ENCODE data around the gene RRP9.

GRCh38 chr3:51985063-51985462, 43.4 kb upstream of the RRP9 start:
- TF ChIP-seq ZNF565 (CRISPR knock-in tag; conservative IDR thresholded peaks at IDR 0.05; ENCODE audit: low read depth): no peak
- TF ChIP-seq ARNTL (CRISPR knock-in tag; IDR thresholded peaks at IDR 0.05; ENCODE audit: borderline replicate concordance, low read depth): no peak
- TF ChIP-seq ZFP3 (CRISPR knock-in tag; IDR thresholded peaks at IDR 0.05): no peak
- TF ChIP-seq PATZ1 (CRISPR knock-in tag; IDR thresholded peaks at IDR 0.05; ENCODE audit: borderline replicate concordance): no peak
- no peak for TF ChIP-seq ZNF70 (CRISPR knock-in tag; IDR thresholded peaks at IDR 0.05)
- TF ChIP-seq ISL1 (CRISPR knock-in tag; IDR thresholded peaks at IDR 0.05): no peak
- TF ChIP-seq PPARA (CRISPR knock-in tag; IDR thresholded peaks at IDR 0.05; ENCODE audit: borderline replicate concordance): no peak
- TF ChIP-seq ZNF8 (CRISPR knock-in tag; IDR thresholded peaks at IDR 0.05): no peak
- TF ChIP-seq, protein P1, sequence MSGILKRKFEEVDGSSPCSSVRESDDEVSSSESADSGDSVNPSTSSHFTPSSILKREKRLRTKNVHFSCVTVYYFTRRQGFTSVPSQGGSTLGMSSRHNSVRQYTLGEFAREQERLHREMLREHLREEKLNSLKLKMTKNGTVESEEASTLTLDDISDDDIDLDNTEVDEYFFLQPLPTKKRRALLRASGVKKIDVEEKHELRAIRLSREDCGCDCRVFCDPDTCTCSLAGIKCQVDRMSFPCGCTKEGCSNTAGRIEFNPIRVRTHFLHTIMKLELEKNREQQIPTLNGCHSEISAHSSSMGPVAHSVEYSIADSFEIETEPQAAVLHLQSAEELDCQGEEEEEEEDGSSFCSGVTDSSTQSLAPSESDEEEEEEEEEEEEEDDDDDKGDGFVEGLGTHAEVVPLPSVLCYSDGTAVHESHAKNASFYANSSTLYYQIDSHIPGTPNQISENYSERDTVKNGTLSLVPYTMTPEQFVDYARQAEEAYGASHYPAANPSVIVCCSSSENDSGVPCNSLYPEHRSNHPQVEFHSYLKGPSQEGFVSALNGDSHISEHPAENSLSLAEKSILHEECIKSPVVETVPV (CRISPR knock-in tag; IDR thresholded peaks at IDR 0.05): no peak
- TF ChIP-seq ZFP30 (CRISPR knock-in tag; IDR thresholded peaks at IDR 0.05): no peak
- TF ChIP-seq, protein P2, sequence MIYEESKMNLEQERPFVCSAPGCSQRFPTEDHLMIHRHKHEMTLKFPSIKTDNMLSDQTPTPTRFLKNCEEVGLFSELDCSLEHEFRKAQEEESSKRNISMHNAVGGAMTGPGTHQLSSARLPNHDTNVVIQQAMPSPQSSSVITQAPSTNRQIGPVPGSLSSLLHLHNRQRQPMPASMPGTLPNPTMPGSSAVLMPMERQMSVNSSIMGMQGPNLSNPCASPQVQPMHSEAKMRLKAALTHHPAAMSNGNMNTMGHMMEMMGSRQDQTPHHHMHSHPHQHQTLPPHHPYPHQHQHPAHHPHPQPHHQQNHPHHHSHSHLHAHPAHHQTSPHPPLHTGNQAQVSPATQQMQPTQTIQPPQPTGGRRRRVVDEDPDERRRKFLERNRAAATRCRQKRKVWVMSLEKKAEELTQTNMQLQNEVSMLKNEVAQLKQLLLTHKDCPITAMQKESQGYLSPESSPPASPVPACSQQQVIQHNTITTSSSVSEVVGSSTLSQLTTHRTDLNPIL (CRISPR knock-in tag; IDR thresholded peaks at IDR 0.05; ENCODE audit: low read depth): no peak
- no peak for TF ChIP-seq TSHZ2 (CRISPR knock-in tag; IDR thresholded peaks at IDR 0.05)
